GM19240 (cell line): ENCODE measurements around the gene KDM8.

ENCODE experiments used
- DNase-seq: peaks from one replicate; pipeline ENCODE4 v3.0.0; 2011; ENCODE audit warnings: low spot score; ENCODE audit not compliant: insufficient read length

KDM8 gene

DNA sequence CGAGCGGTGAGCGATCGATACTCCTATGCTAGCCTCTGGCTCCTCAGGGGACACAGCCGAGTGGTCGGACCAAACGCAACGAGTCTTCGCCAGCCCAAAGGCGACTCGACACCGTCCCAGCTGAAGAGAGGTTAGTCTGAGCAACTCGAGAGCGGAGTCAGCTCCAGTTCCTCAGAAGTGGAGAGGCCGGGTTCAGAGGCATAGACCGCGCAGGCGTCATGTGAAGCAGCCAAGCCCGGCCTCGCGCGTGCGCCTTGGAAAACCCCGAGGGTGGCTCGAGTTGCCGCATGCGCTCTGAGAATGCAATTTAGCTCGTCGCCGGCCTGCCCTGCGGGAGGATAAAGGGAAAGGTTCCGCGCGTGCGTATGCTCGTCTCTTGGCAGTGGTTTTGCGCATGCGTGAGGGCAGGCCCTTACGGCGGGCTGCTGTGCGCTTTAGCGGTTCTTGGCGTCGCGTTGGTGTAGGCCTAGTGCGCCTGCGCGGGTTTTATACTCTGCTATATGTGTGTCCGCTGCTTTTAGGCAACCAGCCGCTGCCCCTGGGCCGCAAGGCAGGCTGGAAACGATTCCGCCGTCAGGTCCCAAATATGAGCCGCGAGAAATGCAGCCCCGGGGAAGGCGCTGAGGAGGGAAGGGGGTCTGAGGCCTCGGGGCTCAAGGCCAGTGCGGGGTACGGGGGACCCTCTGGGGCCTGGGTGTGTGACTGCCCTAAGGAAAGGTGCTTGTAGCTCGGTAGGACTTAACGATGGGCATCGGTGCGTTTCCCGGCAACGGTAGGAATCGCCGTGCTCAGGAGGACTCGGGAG, at the start of gene KDM8:
TSS of gene KDM8 (plus strand) at position 20 of the 805 bp plus-strand sequence. CDS start 6,598 bp downstream, outside the sequence.
- peak; percentile 94 for DNase-seq

DNA sequence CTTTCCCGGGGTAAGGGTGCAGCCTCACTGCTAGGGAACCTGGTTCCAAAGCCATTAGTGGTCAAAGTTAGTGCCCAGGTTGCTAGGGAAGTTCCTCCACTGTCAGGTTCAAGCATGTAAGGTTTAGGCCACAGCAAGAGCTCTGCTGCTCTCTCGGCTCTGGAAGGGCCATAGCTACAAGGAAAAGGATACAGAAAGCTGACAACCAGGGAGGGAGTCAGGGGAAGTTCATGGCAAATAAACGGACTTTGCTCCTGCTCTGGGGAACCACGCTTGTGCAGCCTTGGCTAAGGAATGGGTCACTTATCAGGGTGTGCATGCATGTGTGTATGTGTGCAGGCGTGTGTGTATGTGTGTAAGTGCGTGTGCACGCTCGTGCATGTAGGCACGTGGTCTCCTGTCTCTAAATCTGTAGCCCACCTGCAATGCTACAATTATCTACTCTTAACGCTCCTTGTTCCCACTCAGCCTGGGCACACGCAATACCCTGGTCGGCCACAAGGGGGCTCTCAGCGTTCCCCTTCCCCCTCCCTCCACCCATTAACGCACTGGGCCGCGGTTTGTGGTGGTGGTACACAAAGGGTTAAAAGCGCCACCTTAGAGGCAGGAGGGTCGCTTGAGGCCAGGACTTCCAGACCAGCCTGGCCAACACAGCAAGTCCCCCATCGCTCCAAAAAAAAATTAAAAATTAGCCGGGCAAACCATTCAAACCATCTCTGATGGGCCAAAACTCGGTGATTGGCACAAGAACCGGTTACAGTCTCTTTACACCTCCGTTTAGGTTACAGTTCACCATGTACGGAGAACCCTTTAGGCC, 48.4 kb upstream of the KDM8 start:
- DNase-seq = peak; percentile 55

DNA sequence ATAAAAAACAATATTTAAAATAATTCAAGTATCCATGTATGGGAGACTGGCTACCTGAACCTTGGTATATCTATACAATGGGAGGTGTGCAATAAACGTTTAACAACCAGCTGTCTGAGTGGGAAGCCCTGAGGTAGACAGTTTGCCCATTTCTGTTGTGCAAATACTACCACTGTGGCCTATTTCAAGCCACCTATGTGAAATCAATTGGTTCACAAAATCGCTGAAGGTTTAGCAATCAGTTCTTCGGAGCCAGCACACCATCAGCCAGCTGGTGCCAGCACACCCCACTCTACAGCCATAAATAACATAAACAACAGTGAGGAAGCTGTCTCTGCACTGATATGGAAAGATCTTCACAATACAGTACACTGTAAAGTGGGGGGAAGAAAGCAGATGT, 46.7 kb upstream of the KDM8 start:
- DNase-seq = no peak

- DNase-seq = no peak
Measured at GRCh38 chr16:27161398-27161797, 41.9 kb upstream of the KDM8 start.

DNA sequence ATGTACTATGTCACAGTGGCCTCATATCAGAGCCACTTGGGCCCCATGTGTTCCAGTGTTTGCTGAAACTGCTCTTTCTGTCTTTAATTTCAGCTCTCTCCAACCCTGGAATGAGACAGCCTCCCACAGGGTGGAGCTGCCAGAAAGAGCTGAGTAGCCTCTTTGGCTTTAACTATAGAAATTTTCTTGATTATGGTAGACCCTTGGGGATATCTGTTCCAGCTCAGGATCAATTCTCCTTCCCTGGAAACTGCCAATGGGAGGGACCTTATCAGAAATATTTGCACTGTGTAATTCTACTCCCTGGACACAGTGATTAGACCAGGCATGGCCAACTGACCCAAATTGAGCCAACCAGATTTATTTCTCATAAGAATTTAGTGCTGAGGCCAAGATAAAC, 39.0 kb upstream of the KDM8 start:
- no peak for DNase-seq

DNA sequence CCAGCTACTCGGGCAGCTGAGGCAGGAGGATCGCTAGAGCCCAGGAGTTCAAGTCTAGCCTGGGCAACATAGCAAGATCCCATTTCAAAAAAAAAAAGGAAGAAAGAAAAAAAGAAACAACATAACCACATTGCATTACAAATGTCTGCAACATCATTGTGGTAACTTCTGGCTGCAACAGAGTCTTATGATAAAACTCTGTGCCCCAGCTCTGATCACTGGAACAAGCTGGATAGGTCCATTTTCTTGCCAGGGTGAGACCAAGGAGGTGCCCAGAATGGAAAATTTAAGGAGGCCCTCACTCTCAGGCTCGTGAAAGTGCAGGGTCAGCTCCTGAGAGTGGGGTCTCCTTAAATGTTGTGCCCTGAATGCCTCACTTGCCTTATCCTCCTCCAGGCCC, 37.8 kb upstream of the KDM8 start:
- DNase-seq = no peak

- no peak for DNase-seq
Measured at GRCh38 chr16:27168790-27169189, 34.5 kb upstream of the KDM8 start.

GRCh38 chr16:27169511-27170071, 33.7 kb upstream of the KDM8 start:
- no peak for DNase-seq

GRCh38 chr16:27171584-27171983, 31.7 kb upstream of the KDM8 start:
- DNase-seq = no peak

GRCh38 chr16:27174007-27174406, 29.3 kb upstream of the KDM8 start:
- no peak for DNase-seq

GRCh38 chr16:27174798-27175197, 28.5 kb upstream of the KDM8 start:
- no peak for DNase-seq

DNA sequence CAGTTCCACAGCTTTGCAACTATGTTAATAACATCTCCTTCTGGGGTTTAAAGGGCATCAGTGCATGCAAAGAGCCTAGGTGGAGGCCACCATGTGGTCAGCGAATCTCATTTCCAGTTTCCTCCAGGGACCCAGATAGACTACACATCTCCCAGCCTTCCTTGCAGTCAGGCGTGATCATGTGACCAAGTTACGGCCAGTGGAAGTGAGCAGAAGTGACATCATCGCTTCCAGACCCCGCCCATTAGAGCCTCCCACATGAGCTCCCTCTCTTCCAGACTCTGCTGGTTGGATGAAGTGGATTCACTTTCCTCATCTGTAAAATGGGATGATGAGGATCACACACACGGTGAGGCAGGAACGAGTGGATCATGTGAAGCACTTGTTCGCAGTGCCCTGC, 27.4 kb upstream of the KDM8 start:
- DNase-seq = no peak

- DNase-seq = no peak
Measured at GRCh38 chr16:27177031-27177774, 26.1 kb upstream of the KDM8 start.

GRCh38 chr16:27179500-27180072, 23.7 kb upstream of the KDM8 start:
- DNase-seq = peak; percentile 79

DNA sequence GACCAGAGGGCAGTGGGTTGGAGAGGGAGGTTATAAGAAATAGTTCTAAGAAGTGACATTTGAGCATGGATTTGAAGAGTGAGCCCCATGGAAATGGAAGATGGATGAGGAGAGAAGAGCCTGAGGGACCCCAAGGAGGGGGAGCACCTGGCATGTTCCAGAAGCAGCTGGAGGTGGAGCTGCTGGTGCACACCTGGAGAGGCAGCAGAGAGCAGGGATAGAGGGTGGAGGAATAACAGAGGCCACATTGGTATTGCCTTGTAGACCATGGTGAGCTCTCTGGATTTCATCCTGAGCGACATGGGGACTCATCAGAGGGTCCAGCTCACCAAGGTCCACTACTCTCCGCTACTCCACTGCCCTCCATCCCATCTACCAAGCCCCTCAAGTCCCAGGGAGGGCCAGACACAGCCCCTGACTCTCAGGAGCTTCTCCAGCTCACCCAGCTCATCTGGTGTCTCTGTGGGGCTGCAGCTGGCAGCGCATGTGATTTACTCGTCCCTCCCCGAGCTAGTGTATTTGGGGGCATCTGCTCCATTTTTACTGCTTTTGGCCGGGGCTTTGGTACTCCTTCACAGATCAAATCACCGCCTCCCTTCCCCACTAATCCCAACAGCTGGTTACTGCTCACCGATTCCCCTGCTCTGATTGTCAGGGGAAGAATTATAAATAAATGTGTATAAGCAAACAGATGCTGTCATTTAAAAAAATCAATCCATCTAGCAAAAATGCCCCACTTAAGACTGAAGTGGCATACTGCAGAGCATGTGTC, 22.1 kb upstream of the KDM8 start:
- no peak for DNase-seq

- DNase-seq = no peak
Measured at GRCh38 chr16:27182906-27183405, 20.4 kb upstream of the KDM8 start.

GRCh38 chr16:27185776-27186130, 17.6 kb upstream of the KDM8 start:
- DNase-seq = no peak

DNA sequence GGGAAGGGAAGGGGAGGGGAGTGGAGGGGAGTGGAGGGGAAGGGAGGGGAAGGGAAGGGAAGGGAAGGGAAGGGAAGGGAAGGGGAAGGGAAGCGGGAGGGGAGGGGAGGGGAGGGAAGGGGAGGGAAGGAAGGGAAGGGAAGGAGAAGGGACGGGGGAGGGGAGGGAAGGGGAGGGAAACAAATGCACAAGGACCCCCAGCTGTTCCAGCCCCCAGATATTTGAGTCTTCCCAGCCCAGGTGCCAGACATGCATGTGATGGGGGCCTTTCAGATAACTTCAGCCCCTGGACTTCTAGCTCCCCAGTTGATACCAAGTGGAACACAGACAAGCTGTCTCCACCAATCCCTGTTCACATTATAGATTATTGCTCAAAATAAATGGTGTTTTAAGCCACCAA, 14.7 kb upstream of the KDM8 start:
- no peak for DNase-seq

DNA sequence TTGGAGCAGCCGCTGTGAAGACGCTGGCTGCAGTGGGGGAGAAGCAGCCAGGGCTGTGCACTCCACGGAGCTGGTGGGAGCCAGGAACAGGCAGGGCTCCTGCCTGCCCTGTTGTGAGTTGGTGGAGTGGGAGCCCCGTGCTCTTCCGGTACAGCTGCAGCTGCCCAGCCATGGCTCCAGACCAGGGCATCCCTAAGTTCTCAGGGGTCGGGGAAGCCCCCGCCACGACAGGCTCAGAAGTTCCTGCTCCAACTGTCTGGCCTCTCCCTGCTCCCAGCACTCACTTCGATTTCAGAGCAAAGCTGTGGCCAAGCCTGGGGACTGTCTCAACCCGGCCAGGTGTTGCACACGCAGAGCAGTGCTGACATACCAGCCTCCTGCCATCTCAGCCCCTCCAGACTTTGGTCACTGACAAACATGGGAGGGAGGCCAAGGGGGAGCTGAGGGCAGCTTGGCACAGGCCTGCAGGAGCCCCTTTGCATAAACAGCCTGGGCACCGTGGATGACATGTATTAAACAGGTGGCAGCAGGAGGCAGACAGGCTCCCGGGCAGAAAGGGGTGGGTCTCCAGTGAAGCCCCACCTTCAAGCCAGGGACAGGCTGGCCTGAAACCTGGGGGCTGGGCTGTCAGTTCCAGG, 13.9 kb upstream of the KDM8 start:
- no peak for DNase-seq

DNA sequence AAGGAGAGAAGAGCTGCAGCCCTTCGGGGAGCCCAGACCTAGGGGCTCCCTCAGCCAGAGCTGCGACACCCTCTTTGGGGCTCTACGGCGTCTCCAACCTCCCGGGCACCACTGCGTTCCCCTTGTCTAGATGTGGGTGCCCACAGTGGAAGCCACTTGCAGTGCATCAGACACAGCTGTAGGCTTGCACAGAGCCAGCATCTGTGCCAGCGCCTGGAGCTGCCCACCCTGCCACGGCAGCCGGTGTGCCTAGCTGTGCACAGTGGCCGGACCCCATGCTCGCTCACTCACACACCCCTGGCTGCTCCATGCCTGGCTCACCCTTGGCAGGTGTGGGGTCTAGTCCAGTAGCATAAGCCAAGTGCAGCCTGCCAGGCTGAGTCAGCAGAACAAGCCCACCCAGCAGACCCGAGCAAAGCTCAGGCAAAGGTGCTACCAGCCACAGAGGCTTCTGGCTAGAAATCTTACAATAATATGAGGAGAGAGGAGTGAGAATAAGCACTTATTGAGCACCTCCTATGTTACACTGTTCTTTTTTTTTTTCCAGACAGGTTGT, 12.9 kb upstream of the KDM8 start:
- no peak for DNase-seq
